ENCODE data around the gene PPP1R2.

GRCh38 chr3:195512798-195513345 lies 30.3 kb downstream of the PPP1R2 start:
- TF ChIP-seq BCL11B (tag by site-specific recombination; IDR thresholded peaks at IDR 0.05; ENCODE audit: low read depth) = no peak
- no peak for TF ChIP-seq REST (tag by site-specific recombination; IDR thresholded peaks at IDR 0.05)
- no peak for TF ChIP-seq CTCF (tag by site-specific recombination; IDR thresholded peaks at IDR 0.05)
- no peak for TF ChIP-seq ZNF155 (tag by site-specific recombination; IDR thresholded peaks at IDR 0.05)
- TF ChIP-seq ZNF302 (tag by site-specific recombination; IDR thresholded peaks at IDR 0.05; ENCODE audit: low read depth) = no peak
- TF ChIP-seq ZNF146 (tag by site-specific recombination; IDR thresholded peaks at IDR 0.05) = no peak
- no peak for TF ChIP-seq ZNF311 (tag by site-specific recombination; IDR thresholded peaks at IDR 0.05; ENCODE audit: borderline replicate concordance)
- no peak for TF ChIP-seq TCF7L2 (IDR thresholded peaks at IDR 0.05; ENCODE audit: borderline replicate concordance, low read depth, low read length)
- TF ChIP-seq SALL2 (tag by site-specific recombination; IDR thresholded peaks at IDR 0.05; ENCODE audit: borderline replicate concordance) = no peak
- TF ChIP-seq ZNF274 (IDR thresholded peaks at IDR 0.05; ENCODE audit: low read length) = no peak
- TF ChIP-seq ZNF274 (tag by site-specific recombination; IDR thresholded peaks at IDR 0.05; ENCODE audit: borderline replicate concordance) = no peak
- TF ChIP-seq, protein P1, sequence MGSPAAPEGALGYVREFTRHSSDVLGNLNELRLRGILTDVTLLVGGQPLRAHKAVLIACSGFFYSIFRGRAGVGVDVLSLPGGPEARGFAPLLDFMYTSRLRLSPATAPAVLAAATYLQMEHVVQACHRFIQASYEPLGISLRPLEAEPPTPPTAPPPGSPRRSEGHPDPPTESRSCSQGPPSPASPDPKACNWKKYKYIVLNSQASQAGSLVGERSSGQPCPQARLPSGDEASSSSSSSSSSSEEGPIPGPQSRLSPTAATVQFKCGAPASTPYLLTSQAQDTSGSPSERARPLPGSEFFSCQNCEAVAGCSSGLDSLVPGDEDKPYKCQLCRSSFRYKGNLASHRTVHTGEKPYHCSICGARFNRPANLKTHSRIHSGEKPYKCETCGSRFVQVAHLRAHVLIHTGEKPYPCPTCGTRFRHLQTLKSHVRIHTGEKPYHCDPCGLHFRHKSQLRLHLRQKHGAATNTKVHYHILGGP (tag by site-specific recombination; IDR thresholded peaks at IDR 0.05) = no peak
- TF ChIP-seq ZNF48 (tag by site-specific recombination; IDR thresholded peaks at IDR 0.05) = no peak
- TF ChIP-seq, protein P2, sequence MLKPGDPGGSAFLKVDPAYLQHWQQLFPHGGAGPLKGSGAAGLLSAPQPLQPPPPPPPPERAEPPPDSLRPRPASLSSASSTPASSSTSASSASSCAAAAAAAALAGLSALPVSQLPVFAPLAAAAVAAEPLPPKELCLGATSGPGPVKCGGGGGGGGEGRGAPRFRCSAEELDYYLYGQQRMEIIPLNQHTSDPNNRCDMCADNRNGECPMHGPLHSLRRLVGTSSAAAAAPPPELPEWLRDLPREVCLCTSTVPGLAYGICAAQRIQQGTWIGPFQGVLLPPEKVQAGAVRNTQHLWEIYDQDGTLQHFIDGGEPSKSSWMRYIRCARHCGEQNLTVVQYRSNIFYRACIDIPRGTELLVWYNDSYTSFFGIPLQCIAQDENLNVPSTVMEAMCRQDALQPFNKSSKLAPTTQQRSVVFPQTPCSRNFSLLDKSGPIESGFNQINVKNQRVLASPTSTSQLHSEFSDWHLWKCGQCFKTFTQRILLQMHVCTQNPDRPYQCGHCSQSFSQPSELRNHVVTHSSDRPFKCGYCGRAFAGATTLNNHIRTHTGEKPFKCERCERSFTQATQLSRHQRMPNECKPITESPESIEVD (tag by site-specific recombination; IDR thresholded peaks at IDR 0.05) = no peak
